ENCODE measurements around the gene CRKL.

CRKL gene

DNA sequence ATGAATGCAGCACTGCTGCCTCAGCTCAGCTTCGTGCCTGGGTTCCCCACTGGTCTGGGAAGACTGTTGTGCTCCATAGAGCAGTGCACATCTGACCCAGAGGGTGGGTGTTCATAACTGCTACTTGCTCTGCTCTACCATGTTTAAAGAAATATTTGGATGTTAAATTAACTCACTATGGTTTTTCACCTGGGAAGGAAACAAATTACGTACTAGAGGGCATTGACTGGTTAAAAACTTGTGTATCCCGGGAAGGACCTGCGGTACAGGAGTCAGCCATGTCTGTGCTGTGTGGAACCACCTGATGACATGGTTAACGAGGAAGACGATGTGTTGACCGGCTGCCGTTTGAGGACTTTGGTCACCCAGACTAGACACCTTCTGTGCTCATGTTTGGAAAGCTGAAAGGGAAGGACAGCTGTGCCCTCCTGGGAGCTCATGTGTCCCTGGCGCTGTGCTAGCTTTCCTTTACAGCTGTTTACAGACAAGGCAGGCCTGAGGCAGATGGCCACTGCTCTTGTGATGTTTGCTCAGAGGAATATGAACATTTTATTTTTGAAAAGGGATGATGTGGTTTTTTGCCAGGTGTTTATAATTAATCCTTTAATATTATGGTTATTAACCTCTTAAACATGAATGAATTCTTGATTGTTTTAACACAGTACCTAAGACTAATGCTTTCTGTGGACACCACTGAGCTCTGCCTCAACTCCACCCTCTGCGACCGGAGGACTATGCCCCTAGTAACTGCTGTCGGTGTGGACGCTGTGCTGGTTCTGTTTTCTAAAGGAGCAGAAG is 35.5 kb downstream of the CRKL start:
- DNase-seq = no peak

DNA sequence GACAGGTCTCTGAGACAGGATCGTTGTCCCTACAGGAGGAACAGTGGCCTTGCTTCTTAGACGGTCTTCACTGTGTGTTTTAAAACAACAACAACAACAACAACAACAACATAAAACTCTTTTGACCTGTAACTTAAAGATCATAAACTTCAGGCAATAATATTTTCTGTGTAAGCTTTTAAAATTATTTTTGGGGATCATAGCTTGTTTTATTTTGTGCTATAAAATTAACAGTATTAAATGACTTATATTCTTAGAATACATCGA is 36.1 kb downstream of the CRKL start:
- DNase-seq = no peak

DNA sequence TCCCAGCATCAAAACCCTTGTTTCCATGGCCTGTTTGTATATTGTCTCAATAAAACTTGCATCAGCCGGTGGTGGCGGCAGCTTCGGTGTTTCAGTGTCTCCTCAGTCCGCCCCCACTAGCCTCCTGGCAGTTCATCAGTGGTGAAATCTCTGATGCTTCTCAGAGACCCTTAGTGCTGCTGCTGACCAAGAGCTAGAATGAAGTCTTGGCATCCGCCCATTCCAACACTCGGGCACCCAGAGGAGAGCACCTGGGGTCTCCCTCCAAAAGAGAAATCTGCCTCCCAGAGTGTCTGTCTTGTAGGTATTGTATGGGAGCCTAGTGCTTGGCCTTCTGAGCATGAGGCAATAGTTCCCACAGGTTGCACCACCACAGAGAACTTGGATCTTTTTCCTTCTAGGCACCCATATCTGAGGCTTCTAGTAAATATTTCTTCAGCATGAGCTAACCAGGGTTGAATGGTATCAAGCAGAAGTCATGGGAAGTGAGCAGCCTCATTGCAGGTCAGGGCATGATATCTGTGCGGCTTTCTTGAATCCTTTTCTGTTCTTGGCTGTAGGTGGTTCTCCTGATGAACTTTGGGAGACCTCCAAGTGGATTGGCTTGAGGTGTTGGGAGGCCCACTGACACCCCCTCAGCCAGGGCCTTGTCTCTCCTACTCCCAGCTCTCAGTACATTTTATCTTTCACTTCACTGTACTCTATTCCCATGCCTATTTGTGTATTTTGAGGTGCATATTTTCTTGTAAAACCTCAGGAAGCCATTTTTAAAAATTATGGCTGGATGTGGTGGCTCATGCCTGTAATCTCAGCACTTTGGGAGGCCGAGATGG is 36.7 kb downstream of the CRKL start:
- DNase-seq = no peak

DNA sequence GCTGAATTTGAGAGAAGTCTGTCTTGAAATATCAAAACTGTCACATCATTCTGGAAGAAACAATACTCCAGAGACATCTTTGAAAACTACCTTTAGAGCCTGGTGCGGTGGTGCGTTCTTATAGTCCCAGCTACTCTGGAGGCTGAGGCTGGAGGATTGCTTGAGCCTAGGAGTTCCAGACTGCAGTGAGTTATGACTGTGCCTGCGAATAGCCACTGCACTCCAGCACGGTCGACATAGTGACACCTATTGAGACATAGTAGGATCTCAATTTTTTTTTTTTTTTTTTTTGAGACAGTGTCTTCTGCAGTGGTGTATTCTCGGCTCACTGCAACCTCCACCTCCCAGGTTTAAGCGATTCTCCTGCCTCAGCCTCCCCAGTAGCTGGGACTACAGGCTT is 38.3 kb downstream of the CRKL start:
- DNase-seq = peak; percentile 48

DNA sequence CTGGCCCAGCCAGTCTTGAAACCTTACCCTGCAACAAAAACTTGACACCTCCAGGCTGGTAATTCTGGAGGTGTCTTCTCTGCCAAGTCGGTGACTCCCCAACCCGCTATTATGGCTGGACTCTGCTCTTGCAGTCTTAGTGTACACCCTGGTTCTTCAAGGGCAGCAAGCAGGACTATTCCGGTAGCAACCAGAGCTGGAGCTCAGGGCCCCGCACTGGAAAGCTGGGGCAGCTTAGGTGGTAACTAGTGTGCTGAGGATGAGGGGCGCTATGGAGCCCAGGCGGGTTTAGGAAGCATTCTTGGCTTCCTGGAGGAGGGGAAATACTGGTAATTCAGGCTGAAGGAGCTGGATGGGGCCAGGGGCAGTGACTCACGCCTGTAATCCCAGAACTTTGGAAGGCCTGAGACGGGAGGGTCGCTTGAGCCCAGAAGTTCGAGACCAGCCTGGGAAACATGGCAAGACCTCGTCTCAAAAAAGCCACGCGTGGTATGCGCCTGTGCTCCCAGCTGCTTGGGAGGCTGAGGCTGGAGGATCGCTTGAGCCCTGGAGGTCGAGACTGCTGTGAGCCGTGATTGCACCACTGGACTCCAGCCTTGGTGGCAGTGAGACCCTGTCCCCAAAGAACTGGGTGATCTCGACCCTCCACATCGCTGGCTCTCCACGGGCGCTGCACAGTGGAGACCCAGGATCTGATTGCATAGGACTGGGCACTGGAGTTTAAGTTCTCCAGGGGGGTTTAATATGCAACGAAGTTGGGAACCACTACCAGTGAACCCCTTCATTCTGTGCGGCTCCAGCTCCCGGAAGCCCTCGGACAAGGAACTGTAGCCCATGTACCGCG is 39.3 kb downstream of the CRKL start:
- DNase-seq = peak; percentile 62

DNA sequence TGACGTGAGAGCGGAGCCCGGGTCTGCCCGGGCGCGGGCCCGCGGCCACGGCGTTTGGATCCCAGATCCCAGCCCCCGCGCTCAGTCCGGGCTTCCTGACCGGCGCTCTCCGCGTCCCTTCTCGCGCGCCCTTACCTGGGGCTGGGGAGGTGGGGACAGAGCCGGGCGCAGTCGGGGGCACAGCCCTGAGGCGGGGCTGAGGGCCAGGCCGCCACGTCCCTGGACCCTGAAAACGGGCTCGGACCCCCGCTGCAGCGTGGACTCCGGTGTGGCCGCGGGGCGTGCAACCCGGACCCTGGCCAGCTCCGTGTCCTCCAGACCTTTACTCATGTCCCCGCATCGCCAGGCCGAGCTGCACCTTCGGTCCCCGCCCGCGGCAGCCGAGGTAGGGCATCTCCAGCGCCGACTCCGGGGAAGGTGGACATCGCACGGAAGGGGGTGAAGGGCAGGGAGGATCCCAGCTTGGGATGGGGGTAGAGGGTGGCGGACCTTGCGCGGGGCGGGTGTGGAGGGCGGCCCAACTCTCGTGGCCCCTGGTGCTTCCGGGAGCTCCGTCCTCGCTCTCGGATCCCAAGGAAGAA is 40.0 kb downstream of the CRKL start:
- no peak for DNase-seq

DNA sequence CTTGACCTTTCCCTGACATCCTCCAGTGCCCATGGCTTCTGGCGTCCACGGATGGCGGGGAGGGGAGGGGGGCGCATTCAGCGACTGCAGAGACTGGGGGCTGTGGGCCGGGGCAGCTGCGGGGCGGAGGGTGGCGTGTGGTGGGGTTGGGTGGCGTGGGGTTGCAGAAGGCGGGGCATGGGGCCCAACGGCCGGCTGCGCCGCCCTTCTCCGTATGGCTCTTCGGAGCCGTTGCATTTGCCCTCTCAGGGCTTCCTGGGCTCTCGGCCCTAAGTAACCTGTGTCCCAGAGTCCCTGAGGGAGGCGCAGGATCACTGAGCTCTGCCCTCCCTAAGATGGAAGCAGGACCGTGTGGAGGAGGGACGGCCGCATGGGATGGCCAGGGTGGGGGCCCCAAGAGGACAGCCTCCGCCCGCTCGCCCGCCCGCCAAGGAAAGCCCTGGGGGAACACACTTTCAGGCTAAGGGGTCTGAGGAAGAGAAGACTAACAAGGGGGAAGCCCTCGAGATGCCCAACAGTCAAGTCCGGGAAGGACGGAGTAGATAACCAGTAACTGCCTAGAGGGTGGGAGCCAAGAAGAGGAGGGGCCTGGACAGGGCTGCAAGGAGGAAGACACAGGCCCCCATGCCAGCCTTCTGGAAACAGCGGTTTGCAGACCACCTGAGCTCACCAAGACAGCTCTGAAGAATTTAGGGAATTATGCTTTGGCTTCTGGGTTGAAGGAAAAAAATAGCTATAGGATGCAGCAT is 40.6 kb downstream of the CRKL start:
- DNase-seq = peak; percentile 81

DNA sequence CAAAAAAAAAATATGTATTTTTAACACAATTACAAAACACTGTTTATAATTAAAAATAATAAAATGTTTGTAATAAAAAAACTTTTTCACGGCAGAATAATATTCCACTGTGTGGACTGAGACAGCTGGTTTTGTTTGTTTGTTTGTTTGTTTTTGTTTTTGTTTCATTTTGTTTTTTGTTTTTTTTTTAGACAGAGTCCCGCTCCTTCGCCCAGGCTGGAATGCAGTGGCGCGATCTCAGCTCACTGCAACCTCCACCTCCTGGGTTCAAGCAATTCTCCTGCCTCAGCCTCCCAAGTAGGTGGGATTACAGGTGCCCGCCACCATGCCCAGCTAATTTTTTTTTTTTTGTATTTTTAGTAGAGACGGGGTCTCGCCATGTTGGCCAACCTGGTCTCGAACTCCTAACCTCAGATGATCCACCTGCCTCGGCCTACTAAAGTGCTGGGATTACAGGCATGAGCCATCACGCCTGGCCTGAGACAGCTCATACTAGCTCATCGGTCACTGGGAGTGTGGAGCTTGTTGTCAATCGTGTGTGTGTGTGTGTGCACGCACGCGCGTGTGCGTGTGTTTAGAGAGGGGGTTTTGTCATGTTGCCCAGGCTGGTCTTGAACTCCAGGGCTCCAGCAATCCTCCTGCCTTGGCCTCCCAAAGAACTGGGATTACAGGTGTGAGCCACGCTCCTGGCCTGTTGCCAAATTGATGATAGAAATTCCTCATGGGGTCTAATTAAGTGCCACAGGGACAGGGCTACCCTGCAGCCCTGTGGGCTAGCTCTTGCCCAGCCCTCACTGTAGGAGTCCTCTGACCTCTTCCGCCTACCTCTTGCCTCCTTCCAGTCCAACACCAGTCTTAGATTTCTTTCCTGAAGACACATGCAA is 42.6 kb downstream of the CRKL start:
- DNase-seq = no peak

DNA sequence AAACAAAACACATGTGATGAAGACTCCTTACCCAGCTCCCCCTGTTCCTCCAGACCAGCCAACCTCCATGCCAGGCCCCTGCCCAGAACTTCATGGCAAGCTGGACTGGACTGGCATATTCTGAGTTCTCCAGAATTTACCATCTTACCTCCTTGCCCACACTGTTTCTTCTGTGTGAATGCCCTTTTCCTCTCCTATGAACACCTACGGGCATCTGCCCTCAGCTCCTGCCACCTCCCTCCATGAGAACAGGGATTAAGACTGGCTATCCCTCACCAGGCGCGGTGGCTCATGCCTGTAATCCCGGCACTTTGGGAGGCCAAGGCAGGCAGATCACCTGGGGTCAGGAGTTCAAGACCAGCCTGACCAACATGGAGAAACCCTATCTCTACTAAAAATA is 43.4 kb downstream of the CRKL start:
- DNase-seq = no peak

DNA sequence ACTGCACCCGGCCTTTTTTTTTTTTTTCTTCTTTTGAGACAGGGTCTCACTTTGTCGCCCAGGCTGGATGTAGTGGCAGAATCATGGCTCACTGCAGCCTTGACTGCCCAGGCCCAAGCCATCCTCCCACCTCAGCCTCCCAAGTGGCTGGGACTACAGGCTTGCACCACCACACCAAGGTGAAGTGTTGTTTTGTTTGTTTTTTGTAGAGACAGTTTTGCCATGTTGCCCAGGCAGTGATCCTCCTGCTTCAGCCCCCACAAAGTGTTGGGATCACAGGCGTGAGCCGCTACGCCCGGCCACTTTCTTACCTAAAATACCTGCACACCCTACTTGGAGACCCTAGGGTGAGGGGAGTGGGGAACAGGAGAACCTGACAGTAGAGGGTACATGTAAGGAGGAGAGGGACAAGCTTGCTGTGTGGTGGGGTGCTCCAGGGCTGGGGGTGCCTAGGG is 45.3 kb downstream of the CRKL start:
- no peak for DNase-seq

DNA sequence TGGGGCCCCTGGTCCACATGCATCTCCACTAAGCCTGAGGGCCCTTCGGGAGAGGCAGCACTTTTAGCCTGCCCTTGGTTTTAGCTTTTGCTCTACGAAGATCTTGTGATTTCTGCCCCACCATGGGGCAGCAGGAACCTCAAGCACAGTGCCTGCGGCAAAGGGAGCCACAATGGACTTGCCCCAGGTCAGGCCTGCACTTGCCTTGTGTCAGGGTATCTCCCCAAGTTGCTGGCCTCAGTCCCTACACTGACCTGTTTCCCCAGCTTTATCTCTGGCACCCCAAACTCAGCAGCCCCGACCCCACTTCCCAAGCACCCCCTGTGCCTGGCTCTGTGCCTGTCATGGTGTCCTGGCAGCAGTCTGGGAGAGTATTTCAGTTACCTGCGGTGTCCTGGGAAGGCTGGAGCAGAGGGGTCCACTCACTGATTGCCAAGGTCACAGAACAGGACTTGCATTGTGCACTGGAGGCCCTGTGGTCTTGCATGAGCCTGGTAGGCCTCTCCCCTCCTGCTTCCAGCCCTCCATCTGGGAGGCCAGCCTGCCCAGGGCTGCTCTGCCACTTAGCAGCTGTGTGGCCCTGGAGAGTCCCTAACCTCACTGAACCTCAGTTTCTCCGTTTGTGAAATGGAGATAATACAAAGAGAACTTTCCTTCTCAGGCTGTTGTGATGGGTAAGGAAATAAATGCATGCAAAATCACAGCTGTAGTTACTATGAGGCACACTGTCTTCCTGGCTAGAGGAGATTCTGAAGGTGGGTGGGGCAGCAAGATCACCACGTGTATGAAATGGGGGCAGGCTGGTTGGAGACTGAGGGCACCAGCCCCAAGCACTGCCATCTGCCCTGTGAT is 46.2 kb downstream of the CRKL start:
- DNase-seq = no peak

DNA sequence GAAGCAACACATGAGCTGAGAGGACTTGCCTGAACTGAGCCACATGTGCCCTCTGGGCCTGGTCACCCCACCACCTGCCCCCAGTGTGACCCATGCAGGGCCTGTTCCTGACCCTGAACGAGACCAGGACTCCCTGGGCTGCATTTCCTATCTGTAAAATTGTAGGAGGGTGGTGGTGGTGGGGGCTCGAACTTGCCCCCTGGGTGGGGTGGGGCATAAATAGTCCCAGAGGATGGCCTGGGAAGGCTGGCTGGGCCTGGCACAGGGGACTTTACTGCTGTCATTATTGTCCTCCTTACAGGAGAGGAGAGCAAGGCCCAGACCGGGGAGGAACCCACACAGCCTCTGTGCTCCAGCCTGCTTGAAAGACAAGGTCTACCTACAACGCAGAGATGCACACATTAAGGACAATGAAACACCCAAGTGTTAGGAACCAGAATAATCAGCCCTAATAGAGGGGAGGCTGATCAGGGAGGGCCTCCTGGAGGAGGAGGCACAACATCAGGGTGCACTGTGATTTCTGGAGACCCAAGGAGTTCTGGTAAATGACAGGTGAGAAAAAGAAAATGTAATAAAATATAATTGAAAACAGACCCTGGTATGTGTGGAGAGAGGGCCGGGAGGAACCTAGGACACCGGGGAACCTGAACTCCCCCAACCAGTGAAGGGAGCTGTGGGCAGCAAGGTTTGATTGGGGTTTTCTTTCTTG is 47.0 kb downstream of the CRKL start:
- DNase-seq = no peak

DNA sequence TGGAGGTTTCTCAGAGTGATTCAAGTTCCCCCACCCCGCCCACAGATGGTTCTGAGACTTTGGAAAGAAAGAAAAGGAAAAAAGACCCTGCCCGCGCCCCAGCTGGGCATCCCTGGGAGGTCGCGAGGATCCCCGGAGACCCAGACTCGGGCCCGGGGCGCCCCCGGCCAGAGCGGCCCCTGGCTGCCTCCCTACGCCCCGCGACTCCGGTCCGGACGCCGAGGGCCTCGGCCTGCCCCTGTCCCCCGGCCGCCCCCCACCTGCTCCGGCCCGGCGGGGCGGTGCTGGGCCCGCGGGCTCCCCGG is 47.5 kb downstream of the CRKL start:
- DNase-seq = no peak

DNA sequence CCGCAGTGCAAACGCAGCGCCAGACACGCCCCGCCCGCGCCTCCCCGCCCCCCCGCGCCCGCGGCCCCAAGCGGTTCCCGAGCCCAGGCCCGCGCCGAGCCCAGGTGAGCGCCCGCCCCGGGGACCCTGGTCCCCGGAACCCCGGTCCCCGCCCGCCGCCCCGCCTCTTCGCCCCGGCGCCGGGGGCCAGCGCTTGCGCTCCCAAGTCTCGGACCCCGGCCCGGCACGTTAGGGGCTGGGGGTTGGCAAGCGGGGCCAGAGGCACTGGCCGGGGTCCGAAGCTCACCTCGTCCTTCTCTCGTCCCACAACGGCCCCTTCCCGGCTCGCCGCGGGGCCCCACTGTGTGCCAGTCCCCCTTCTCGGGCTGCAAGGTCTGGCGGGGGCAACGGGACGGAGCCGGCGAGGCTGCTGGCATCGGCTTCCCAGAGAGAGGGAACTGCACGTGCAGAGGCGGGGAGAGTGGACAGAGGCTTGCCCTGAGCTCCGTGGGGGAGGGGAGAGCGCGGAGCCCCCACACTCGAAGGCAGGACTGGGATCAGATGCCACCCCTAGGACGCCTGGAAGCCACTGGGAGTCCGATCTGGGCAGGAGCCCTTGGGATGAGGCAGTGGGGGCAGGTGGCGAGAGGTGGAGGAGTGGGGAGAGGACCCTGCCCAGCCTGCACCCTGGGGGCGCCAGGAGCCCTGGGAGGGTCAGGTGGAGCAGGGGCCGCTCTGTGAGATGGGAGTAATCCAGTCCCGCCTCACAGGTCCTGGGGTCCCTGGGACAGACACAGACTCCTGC is 48.1 kb downstream of the CRKL start:
- DNase-seq = no peak

DNA sequence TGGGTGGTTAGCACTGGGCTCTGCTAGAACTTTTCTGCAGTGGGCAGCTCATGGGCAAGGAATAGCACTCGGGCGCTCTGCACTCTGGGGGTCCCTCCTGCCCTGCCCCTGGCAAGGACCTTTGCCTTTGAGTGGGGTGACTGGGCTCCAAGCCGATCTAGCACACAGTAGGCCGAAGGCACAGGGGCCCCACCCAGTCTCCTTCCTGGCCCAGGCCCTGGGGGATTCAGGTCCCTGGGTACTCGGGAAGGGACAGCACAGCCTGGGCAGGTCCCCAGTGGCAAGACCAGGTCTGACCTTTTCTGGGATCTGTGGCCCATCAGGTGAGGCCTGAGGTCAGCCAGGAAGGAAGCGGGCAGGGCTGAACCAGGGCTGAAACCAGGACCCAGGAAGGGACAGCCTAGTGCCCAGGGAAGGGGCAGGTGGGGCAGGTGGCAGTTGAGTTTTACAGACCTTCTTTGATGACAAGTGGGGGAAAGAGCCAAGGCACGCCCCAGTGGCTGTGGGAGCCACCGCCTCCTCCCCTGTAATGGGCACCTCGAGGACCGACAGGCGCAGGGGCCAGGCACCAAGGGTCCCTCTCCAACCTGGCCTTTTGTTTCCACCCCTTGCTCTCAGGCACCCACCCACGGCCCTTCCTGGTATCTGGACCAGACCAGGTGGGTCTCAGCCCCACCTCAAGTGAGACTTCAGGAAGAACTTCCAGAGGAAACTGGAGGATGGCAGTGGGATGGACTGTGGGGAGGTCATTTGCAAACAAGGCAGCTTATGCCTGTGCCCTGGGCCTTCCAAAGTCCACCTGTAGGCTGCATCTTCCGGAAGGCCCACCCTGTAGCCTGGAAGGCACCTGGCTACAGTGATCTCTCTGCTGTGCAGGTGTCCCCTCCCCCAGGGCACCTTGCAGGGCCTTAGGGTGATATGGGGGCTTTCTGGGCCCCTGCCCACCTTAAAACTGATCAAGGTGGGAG is 49.0 kb downstream of the CRKL start:
- no peak for DNase-seq

DNA sequence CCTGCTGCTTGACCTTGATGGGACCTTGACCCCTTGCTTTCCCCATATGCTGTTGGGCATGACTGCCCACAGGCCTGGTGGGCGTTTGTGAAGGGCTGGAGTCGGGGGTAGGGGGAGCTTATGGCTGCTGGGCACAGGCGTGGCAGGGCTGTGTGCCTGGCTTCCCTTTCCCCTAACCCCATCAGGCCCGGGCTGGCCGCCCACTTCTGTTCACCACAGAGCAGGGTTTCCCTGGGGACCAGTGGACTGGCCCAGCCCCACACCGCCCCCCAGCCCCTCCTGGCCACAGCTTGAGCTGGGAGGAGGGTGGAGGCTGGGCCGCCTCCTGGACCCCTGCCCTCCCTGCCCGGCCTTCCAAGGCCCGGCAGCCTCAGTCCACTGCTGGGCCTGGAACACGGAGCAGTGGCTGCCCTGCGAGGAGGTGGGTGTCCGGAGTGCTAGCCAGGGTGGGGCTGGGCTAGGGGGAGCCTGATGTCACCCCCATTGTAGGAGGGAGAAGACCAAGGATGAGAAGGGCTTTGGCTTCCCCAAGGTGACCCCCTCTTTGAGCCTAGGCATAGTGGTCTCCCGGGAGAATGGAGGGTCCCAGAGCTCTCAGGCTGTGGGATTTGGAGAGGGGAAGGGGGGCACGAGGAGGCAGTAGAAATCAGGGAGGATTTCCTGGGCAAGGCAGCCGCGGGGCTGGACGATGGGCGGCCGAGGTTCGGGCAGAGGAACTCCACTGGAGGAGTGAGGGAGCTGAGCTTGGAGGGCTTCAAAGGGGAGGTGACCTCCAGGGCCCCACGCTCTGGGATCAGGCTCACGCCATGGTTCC is 49.9 kb downstream of the CRKL start, which contains the start of gene AIFM3:
TSS of gene AIFM3 (plus strand) at position 373 of the 814 bp plus-strand sequence. CDS start 690 bp downstream, outside the sequence.
- no peak for DNase-seq

All from hematopoietic multipotent progenitor cell treated with erythropoietin and hydrocortisone succinate and interleukin-3 and kit ligand, for 4 days (in vitro differentiated cells).